COR-L47 (cell line): Measurements from ENCODE around the gene TIGD3.

Experiments
- DNase-seq: peaks from one replicate; lab custom pipeline; 2025; lab: John Stamatoyannopoulos, UW

Gene TIGD3

DNA sequence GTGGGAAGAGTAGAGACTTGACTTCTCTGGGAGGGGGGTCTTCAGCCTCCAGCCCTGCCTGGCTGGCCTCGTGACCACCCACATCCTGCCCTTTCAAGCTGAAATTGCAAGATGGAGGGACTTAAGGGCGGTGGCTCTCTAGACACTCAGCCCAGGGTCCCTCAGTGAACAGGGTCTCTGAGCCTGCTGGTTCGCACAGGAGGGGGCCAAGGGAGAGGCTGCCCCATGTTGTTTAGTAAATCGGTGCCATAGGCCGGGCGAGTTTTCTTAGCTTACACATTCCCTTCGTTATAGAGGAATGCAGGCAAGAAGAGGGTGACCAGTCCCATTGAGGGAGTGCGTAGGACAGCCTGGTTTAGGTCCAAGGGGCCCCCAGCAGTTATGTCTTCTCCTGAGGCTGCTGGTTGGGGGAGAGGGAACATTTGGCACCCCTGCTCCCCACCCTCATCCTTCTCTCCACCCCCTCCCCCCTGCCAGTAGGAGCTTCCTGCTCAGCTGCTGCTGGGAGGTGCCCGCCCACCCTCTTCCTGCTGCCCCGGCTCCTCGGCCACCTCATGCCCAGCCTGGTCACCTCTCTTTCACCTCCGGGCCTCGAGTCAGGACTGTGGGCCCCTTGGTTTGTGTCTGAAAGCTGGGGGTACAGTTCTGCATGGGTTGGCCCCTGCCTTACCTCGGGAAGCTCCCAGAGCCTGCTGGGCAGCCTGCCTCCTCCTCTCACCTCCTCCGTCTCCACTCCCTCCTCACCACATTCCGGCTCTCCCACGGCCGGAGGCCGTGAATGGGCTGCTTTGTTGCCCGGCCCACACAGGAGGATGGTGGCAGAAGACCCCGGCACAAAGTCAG is 35.8 kb downstream of the TIGD3 start:
- DNase-seq: no peak

GRCh38 chr11:65390996-65391395 is 36.4 kb downstream of the TIGD3 start:
- DNase-seq: no peak

GRCh38 chr11:65392186-65392829 is 37.8 kb downstream of the TIGD3 start:
- no peak for DNase-seq

DNA sequence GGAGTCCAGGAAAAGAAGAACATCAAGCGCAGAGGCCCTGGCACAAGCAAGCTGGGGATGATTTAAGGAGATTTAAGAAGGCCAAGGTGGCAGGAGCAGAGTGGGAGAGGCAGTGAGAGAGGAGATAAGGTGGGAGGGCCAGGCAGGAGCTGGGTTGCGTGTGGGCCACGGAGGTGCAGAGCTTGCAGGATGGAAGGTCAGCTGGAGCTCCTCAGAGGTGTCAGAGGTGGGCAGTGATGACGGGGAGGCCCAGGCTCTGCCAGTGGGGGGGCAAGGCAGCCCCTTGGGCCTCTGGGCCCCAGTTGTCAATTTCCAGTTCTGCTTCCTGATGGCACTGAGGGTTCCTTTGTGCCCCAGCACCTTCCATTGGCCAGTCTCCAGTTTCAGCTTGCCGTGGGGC is 38.3 kb downstream of the TIGD3 start:
- no peak for DNase-seq

DNA sequence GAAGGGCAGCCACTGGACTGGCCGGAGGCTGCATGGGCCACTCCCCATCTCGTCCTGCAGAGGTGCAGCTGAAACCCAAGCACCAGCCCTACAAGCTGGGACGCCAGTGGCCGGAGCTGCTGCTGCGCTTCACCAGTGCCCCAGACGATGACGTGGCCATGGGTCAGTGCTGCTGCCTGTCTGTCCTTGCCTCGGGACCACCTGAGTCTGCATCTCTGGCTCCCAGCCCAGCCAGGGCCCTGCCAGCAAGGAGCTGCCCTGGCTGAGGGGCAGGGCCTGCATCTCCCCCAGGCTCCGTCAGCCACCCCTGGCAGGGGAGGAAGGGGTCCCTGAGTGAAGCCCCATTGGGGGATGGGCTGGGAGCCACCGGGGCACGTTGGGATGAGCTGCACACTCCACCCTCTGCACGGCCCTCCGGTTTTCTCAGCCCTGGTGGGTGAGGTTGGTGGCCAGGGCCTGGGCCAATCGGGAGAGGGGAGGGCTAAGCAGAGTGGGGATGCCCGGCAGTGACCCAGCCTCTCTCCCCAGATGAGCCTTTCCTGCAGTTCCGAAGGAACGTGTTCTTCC is 39.0 kb downstream of the TIGD3 start:
- DNase-seq: no peak

DNA sequence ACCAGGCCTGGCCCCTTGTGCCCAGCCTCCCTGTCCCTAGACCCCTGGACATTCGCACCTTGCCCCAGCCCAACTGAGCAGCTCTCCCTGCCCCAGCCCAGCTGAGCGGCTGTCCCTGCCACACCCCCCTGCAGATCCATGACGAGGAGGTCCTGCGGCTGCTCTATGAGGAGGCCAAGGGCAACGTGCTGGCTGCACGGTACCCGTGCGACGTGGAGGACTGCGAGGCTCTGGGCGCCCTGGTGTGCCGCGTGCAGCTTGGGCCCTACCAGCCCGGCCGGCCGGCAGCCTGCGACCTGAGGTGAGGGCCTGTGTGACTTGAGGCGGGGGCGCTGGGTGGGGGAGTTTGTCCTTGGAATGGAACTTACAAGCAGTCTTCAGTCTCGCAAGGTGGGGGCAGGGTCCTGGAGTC is 39.6 kb downstream of the TIGD3 start:
- no peak for DNase-seq

GRCh38 chr11:65395961-65396530 is 41.5 kb downstream of the TIGD3 start:
- no peak for DNase-seq

- no peak for DNase-seq
Observed at GRCh38 chr11:65396769-65397745, 42.5 kb downstream of the TIGD3 start.

DNA sequence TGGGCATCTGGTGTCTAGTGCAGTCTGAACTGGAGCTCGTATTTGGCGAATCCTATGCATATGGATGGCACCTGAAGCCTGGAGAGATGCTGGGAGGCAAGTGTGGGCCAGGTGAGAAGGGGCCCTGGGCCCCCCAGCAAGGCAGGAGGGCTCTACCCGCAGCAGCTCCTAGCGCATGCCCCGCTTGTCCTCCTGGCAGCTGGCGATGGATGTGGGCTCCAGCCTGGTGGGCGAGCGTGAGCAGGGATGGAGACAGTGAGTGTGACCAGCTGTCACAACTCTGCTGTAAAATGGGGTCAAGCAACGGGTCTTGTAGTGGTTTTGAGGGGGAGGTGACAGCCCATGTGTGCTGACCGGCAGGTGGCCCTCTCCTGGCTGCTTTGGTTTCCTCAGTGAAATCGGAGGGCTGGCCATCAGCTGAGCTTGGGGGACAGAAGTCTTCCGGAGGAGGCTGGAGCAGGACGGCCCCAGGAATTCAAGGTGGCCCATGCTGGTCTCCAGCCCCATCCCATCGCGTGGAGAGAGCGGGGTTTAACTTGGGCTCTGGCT is 43.9 kb downstream of the TIGD3 start:
- no peak for DNase-seq

DNA sequence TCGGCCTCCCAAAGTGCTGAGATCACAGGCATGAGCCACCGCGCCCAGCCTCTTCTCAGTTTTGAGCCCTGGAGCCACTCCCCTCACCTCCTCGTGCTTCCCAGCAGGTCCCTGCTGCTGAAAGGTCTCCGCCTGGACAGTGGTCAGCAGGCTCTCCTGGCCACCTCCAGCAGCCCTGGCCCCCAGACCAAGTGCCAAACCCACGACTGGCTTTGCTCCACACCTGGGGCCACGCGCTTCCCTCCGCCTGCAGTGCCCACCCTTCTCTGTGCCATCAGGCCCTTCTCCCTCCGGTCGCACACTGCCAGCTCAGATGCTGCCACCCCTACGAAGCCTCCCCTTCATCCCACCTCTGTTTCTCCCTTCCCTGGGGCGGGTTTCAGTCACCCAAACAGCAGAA is 44.7 kb downstream of the TIGD3 start:
- DNase-seq: no peak

DNA sequence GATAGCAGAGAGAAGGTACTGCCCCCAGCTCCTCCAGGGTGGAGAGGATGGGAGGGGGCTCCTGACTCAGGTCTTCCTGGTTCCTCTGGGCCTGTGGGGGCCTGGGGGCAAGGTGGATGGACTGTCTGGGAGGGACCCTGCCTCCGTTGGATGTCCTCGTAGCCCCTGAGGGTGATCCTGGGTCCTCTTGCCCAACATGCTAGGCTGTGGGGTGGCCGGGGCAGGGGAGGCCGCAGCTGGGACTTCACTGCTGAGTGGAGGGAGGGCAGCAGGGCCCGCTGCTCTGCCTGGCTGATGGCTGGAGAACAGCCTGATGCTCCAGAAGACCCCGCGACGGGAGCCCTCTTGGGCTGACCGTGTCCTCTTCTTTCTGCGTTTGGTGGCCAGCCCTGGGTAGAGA is 45.3 kb downstream of the TIGD3 start:
- DNase-seq: no peak

DNA sequence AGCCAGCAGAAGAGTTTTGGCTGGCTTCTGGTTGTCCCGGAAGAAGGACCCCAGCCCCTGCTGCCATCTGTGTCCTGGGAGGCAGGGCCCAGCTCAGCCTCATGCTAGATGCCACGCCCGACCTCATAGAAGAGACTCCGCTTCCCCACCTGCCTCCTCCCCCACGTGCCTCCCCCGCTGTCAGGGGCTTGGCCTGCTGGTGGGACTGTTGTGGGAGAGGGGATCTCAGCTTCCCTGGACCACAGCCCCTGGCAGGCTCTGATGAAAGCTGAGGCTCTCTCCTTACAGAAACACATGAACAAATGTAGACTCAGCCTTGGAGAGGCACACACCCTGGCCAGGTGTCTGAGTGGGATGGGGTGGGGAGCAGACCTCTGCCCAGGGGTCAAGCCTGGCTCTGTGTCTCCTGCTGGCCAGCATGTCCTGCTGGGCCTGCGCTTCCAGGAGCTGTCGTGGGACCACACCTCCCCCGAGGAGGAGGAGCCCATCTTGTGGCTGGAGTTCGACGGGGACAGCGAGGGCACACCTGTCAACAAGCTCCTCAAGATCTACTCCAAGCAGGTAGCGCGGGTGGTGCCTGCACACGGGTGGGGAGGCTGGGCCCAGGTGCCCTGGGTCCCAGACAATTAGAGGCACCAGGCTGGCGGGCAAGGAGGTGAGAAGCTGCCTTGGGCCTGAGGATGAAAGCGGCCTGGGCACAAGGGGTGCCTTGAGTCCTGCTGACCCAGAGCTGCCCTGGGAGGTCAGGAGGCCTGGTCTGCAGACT is 45.9 kb downstream of the TIGD3 start:
- DNase-seq: no peak

DNA sequence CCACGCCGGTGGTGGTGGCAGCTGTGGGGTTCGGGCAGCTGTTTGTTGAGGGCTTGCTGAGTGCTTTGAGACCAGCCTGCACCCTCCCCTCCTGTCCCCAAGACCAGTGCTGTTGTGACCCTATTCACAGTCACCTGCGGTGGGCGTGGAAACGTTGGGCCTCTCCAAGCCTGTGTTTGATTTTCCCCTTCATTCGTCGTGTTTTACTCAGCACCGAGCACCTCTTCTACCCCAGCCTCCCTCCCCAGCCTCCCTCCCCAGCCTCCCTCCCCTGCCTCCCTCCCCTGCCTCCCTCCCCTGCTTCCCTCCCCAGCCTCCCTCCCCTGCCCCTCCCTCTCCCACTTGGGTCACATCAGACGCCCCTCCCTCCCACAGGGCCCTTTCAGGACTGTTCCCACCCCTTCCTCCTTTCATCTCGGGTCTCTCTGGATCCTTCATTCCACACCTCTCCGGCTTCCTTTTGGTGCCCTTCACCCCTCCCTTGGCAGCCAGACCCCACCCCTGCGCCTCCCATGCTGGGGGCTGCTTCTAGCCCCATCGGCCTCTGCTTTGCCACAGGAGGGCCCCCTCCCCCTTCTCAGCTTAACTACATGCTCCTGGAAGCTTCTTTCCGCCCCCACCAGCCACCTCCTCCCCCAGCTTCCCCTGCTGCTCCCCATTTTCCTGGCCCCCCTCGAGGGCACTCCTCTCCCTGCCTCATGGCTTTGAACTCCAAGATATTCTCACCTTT is 46.7 kb downstream of the TIGD3 start:
- DNase-seq: no peak

DNA sequence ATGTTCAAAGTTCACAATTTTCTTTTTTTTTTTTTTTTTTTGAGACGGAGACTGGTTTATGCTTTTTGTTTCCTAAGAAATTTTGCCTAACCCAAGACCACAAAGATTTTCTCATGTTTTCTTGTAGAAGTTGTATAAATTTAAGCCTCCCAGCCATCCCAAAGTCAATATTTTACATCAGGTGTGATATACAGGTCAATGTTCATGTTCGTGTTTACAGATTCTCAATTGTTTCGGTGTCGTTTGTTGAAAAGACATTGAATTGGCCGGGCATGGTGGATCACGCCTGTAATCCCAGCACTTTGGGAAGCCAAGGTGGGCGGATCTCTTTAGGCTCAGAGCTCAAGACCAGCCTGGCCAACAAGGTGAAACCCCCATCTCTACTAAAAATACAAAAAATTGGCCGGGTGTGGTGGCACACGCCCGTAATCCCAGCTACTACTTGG is 47.3 kb downstream of the TIGD3 start:
- no peak for DNase-seq

- no peak for DNase-seq
Observed at GRCh38 chr11:65402790-65403189, 48.2 kb downstream of the TIGD3 start.

DNA sequence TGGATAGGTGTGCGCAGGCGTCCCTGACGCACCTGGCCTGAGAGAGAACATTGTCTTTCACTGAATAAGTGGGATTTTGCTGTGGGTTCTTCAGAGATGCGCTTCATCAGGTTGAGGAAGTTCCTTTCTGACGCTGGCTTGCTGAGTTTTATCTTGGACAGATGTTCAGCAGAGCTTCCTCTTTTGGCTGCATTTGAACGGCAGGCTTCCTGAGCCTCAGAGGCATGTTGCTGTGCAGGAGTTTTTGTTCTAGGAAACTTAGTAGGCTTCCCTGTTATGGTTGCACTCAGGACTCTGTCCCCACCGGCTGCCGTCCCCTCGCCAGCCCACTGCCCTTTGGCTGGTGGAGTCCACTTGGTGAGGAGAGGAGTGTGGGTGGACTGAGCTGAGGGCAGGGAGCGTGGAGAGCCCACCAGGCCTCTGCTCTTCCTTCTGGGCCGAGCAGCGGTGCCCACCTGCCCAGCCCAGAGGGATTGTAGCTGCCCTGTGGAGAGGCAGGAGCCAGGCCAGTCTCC is 49.1 kb downstream of the TIGD3 start:
- DNase-seq: no peak

DNA sequence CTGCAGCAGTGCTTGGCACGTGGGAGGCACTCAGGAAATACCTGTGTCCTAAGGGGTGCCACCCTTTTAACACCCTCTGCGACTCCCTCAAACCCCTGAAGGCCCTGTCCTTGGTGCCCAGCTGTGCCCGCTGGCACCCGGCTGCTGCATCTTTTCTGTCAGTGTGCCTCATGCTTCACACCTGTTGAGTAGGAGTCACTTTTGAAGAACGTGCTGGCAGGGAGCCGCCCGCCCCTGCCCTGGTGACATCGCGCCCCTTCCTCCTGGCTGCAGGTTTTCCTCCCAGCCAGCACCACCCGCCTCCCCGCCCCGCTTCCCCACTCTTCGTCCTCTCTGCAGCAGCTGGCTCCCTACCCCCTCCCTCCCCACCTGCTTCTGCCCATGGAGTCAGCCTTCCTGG is 49.7 kb downstream of the TIGD3 start:
- DNase-seq: no peak

GRCh38 chr11:65404638-65405339 is 50.2 kb downstream of the TIGD3 start:
- DNase-seq: no peak
